Measurements from ENCODE around the gene KRTAP10-8. TPM values are rescaled to one million over a fixed set of nuclear protein-coding genes. Genes with fewer than 3 reads are reported as not detected.
"Not testable (repeated sequence)": the region's sequence is repeated elsewhere in the genome, so short reads cannot be mapped to it uniquely, and the experiment has no call there.

The KRTAP10-8 gene
- polyA plus RNA-seq, 5 donors: not detected

GRCh38 chr21:44599264-44600029 is 12.4 kb upstream of the KRTAP10-8 start:
- no peak for DNase-seq

DNA sequence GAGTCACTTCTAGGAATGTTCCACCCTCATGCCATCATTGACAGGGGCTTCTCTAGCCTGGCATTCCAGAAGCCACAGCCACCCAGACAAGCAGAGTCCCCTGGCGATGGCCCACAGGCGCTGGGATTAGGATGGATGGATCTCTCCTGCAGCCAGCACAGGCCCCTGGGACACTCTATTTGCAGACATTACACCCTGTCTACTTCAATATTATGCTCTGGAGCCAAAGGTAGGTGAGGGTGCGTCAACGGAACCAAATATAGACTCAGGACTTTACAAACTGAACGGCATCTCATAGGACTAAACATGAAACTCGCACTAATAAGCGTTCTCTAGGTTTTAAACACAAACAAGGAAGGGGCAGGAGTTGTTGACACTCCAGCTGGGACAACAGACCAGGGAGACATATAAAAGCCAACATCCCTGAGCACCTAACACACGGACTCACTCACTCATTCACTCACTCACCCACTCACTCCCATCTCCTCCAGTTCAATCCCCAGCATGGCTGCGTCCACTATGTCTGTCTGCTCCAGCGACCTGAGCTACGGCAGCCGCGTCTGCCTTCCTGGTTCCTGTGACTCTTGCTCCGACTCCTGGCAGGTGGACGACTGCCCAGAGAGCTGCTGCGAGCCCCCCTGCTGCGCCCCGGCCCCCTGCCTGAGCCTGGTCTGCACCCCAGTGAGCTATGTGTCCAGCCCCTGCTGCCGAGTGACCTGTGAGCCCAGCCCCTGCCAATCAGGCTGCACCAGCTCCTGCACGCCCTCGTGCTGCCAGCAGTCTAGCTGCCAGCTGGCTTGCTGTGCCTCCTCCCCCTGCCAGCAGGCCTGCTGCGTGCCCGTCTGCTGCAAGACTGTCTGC is 11.5 kb upstream of the KRTAP10-8 start, which contains the start of gene KRTAP10-7:
TSS of gene KRTAP10-7 (plus strand) at position 480 of the 861 bp plus-strand sequence. CDS start at position 505, 25 bp downstream.
- DNase-seq: not testable (repeated sequence)

DNA sequence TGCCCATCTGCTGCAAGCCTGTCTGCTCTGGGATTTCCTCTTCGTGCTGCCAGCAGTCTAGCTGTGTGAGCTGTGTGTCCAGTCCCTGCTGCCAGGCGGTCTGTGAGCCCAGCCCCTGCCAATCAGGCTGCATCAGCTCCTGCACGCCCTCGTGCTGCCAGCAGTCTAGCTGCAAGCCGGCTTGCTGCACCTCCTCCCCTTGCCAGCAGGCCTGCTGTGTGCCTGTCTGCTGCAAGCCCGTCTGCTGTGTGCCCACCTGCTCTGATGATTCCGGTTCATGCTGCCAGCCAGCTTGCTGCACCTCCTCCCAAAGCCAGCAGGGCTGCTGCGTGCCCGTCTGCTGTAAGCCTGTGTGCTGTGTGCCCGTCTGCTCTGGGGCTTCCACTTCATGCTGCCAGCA is 10.8 kb upstream of the KRTAP10-8 start:
- DNase-seq: not testable (repeated sequence)

DNA sequence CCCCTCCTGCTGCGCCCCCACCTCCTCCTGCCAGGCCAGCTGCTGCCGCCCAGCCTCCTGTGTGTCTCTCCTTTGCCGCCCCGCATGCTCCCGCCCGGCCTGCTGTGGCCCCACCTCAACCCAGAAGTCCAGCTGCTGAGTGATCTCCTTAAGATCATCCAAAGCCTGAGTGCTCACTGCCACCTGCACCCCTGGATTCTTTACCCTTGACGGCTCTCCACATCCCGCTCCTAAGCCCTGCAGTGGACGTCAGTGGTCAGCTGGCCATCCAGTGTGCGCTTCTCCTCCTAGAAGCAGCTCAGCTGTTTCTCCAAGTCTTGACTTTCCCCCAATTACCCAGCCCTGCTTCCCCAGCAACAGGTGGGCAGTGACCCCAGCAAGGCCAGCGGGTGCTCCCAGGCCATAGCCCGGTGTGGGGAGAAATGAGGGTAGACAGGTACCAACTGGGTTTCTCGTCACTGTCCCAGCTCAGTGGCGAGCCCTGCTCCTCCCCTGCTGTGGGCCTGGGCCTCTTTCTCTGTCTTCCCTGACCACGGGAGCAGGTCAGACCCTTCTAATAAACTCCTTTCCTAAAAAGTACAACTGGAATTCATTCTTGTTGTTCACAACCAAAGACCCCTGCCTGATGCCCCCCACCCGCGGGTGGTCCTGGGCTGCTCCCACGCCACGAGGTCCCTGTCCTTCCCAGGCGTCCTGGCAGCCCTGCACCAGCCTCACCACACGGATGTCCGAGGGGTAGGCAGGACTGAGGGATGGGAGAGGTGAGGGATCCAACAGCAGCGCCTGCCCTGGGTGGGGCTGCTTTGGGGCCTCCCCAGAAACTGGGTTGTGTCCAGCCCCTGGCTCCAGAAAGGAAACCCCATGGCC is 10.1 kb upstream of the KRTAP10-8 start:
- DNase-seq: no peak

DNA sequence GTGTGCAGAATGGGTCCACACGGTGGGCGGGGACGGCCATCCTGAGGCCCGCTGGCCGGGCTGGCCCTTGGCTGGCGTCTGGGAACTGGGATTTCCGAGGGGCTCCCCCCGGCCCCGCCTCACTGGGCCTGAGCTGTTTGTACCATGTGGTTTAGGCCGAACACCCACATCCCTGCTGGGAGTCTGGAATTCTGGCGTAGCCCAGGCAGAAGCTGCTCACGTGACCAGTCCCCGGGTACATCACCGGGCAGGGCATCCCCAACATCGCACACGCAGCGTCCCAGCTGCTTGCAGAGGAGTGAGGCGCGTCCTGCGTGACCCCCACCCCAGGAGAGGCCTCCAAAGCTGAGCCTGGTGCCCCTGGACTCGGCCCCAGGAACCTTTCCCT is 9.4 kb upstream of the KRTAP10-8 start:
- no peak for DNase-seq

DNA sequence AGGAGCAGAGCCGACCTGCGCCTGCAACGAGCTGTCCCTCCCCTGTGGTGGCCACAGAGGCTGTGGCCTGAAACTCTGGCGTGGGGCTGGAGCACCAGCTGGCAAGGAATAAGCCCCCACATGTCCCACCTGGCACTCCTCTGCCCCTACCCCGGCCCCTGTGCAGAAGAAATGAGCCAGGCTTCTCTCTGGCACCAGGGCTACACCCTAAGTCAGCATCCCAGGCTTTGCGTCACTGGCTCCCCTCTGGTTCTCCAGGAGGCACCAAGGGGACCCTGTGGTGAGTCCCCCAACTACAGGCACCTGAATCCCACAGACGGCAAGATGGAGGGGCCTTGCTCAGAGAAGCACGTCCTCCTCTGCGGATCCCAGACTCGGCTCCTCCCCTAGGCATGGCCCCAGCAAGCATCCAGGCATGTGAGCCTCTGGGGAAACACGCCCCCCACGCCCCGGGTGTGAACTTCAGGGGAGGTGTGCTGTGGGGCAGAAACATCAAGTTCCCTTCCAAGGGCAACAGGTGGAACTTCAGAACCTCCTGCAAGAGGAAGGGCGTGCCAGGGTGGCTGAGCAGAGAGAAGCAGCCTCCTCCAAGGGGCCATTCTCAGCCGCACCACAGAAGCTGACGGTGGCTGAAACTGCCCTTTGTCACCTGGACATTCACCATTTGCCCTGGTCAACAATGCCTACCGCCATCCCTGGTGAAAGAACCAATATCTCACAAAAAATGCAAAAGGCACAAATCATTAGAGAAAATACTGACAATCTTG is 8.6 kb upstream of the KRTAP10-8 start:
- no peak for DNase-seq

GRCh38 chr21:44603911-44604310 is 8.0 kb upstream of the KRTAP10-8 start:
- no peak for DNase-seq

- no peak for DNase-seq
These were observed 5.4 kb upstream of the KRTAP10-8 start for GRCh38 chr21:44606495-44606894.

DNA sequence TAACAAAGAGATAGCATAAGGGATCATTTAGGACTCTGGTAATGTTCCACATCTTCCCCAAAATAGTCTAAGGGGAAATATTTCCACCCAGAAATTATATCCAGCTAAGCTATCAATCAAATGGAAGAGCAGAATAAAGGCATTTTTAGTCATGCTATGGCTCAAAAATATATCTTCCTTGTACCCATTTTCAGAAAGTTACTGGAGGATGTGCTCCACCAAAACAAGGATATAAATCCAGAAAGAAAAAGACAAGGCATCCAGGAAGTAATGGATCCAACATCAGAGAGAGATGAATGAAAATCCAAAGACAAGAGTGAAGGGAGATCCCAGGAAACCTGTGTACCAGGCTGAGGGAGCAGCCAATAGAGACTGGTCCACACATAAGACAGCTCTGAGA is 2.7 kb upstream of the KRTAP10-8 start:
- DNase-seq: no peak

- DNase-seq: not testable (repeated sequence)
These were observed 1.6 kb upstream of the KRTAP10-8 start for GRCh38 chr21:44610157-44610843.

DNA sequence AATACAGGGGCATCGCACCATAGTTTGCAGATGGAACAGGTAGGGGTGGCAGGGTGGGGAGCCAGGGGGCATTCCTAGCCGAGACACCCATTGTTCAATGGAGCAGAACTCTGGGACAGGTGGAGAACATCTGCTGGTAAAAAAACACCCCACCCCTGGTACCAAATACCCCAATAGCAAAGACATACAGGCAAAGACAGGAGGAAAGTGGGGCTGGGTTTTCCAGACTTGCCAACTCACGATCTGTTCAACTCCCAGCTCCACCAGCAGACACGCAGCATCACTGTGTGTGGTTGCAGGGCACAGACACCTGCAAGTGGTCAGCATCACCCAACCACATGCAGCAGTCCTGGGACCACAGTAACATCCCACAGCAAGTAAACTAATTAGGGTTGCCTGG is 328 bp upstream of the KRTAP10-8 start:
- no peak for DNase-seq

- DNase-seq: no peak
These were observed 870 bp downstream of the KRTAP10-8 start for GRCh38 chr21:44612669-44613229.

- DNase-seq: no peak
These were observed 1.7 kb downstream of the KRTAP10-8 start for GRCh38 chr21:44613386-44614155.

GRCh38 chr21:44614161-44614631 is 2.3 kb downstream of the KRTAP10-8 start:
- no peak for DNase-seq

- DNase-seq: no peak
These were observed 3.1 kb downstream of the KRTAP10-8 start for GRCh38 chr21:44614961-44615391.

- DNase-seq: no peak
These were observed 3.6 kb downstream of the KRTAP10-8 start for GRCh38 chr21:44615466-44615865.

GRCh38 chr21:44615911-44616590 is 4.2 kb downstream of the KRTAP10-8 start:
- no peak for DNase-seq

GRCh38 chr21:44616591-44616926 is 4.7 kb downstream of the KRTAP10-8 start:
- DNase-seq: no peak

DNA sequence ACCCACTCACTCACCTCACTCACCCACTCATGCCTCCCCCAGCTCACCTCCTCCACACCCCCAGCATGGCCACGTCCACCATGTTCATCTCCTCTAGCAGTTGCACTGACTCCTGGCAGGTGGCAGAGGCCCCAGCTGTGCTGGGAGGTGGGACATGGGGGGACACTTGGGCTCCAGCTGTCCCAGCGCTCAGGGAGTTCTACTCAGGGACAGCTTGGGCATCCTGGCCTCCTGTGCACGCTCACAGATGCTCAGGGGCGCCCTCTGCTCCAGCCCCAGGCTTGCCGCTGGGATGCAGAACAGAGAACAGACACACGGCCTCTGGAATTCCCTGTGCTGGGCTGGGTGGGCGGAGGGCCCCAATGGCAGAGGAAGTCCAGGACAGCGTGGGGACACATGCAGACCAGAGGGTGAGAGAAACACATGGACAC is 5.2 kb downstream of the KRTAP10-8 start:
- no peak for DNase-seq

All from right lung (tissue), 5 donors.